K562 (cell line): ENCODE measurements around the gene C1QTNF3. TPM values are rescaled to one million over a fixed set of nuclear protein-coding genes. Genes with fewer than 3 reads are reported as not detected.

Experiments used
- ATAC-seq: fragments of 200-7000 bp; cut with Tn5 transposase; 3 replicates; pipeline ENCODE4 v1.9.1; 2020; ENCODE audit warnings: moderate library complexity
- BruUV-seq: library from RNA; stranded (reverse); fragments of 400-500 nt; replicated peaks from 2 replicates; lab custom pipeline; 2021; lab: Mats Ljungman, UMichigan
- CTCF ChIA-PET: fragments of 300-600 bp; formaldehyde crosslinking; extraction: SDS; loops from one replicate; lab custom pipeline; 2021; ENCODE audit warnings: low intra/inter-chr PET ratio; lab: Yijun Ruan, JAX
- POLR2A ChIA-PET: fragments of 300-600, 350-650 bp; sonication (Branson Sonifier 250); formaldehyde crosslinking; extraction: SDS; loops from one replicate; lab custom pipeline; 2021; ENCODE audit warnings: antibody characterized with exemption, inconsistent platforms; lab: Yijun Ruan, JAX
- DNase-seq, 4 experiments: peaks; one replicate each; pipeline versions ENCODE4 v3.0.0 to v3.0.0-alpha.2; 2011 to 2018; ENCODE audit warnings: low spot score in 3 of 4, mixed read lengths in 3 of 4; ENCODE audit errors: extremely low read depth in 1 of 4
- FAIRE-seq: peaks from 2 replicates; lab custom pipeline; 2011; peaks lifted over from hg19 to GRCh38; lab: Jason Lieb, UNC
- H2AFZ ChIP-seq: 2 replicates; pipeline ENCODE4 v1.6.0; 2011; ENCODE audit warnings: low read depth, low read length, control low read depth, inconsistent platforms
- H3K27ac ChIP-seq: fragments of 200-600 bp; 3 replicates; pipeline ENCODE4 v1.8.0; 2011; ENCODE audit warnings: low read depth, mild to moderate bottlenecking, control low read depth, inconsistent platforms, low read length, moderate library complexity, mixed read lengths; ENCODE audit errors: extremely low read depth
- H3K27me3 ChIP-seq, 2 experiments: fragments of 300-600 bp in 1 of 2; 2 replicates in 1 of 2; 3 replicates in 1 of 2; pipeline versions ENCODE4 v1.6.0 to v1.8.0; 2011; ENCODE audit warnings: inconsistent platforms in 2 of 2, low read length in 2 of 2, mild to moderate bottlenecking in 1 of 2, mixed read lengths in 1 of 2, moderate library complexity in 1 of 2; ENCODE audit not compliant: control insufficient read depth in 2 of 2, insufficient read depth in 2 of 2
- H3K36me3 ChIP-seq: fragments of 300-600 bp; 3 replicates; pipeline ENCODE4 v1.8.0; 2011; ENCODE audit warnings: mild to moderate bottlenecking, low read length, inconsistent platforms; ENCODE audit not compliant: control insufficient read depth, insufficient read depth
- H3K4me1 ChIP-seq, 2 experiments: fragments of 200-600 bp in 1 of 2; replicated peaks in 1 of 2; 2 replicates in 1 of 2; 3 replicates in 1 of 2; pipeline versions ENCODE4 v1.5.1 to v1.8.0; 2011; ENCODE audit warnings: inconsistent platforms in 2 of 2, low read length in 2 of 2, mild to moderate bottlenecking in 1 of 2, mixed read lengths in 1 of 2, moderate library complexity in 1 of 2; ENCODE audit not compliant: control insufficient read depth in 2 of 2, insufficient read depth in 2 of 2
- H3K4me2 ChIP-seq: 2 replicates; pipeline ENCODE4 v1.6.1; 2011; ENCODE audit warnings: low read length, control low read depth, inconsistent platforms, mixed read lengths; ENCODE audit not compliant: insufficient read depth
- H3K4me3 ChIP-seq: fragments of 200-600 bp; sonication (generic), shearing (Covaris generic); 2 replicates; pipeline ENCODE4 v1.5.1; 2016; ENCODE audit warnings: control low read depth, inconsistent platforms
- H3K79me2 ChIP-seq: fragments of 200-600 bp; 3 replicates; pipeline ENCODE4 v1.8.0; 2011; ENCODE audit warnings: low read length, inconsistent platforms; ENCODE audit not compliant: control insufficient read depth, insufficient read depth
- H3K9ac ChIP-seq, 2 experiments: 2 replicates each; pipeline versions ENCODE4 v1.6.0 to v1.6.1; 2011; ENCODE audit warnings: low read depth in 2 of 2, low read length in 2 of 2, control low read depth in 1 of 2, inconsistent platforms in 1 of 2, mild to moderate bottlenecking in 1 of 2, mixed read lengths in 1 of 2; ENCODE audit not compliant: insufficient read depth in 1 of 2
- H3K9me1 ChIP-seq: one replicate; pipeline ENCODE4 v1.6.0; 2011; ENCODE audit warnings: inconsistent platforms, mild to moderate bottlenecking, low read length, moderate library complexity; ENCODE audit not compliant: control insufficient read depth, insufficient read depth
- H3K9me3 ChIP-seq: replicated peaks from 2 replicates; pipeline ENCODE4 v1.5.1; 2011; ENCODE audit warnings: low read depth, low read length, inconsistent platforms; ENCODE audit not compliant: control insufficient read depth, insufficient read depth
- H4K20me1 ChIP-seq: replicated peaks from 2 replicates; pipeline ENCODE4 v1.6.1; 2011; ENCODE audit warnings: low read length, inconsistent platforms, mixed read lengths; ENCODE audit not compliant: control insufficient read depth, insufficient read depth
- KLF16 ChIP-seq: IDR thresholded peaks from 2 replicates; pipeline ENCODE4 v1.6.1; 2016; ENCODE audit warnings: antibody characterized with exemption
- MAFK ChIP-seq: IDR thresholded peaks from 2 replicates; pipeline ENCODE4 v1.6.1; 2011; ENCODE audit warnings: low read length, improper control_type of control experiment
- MEF2A ChIP-seq: IDR thresholded peaks from 2 replicates; pipeline ENCODE4 v1.6.1; 2011; ENCODE audit warnings: low read depth, mild to moderate bottlenecking, low read length, moderate library complexity; ENCODE audit not compliant: control insufficient read depth
- MLLT1 ChIP-seq, 2 experiments: fragments of 450-650 bp; IDR thresholded peaks; 2 replicates each; pipeline ENCODE4 v1.6.1; 2016
- RBM25 ChIP-seq: fragments of 200-400 bp; formaldehyde crosslinking; IDR thresholded peaks from 2 replicates; pipeline ENCODE4 v1.6.1; 2018; ENCODE audit warnings: low read length, low read depth, moderate library complexity; ENCODE audit not compliant: severe bottlenecking
- STAG1 ChIP-seq: sonication (generic); formaldehyde crosslinking; IDR thresholded peaks from 2 replicates; pipeline ENCODE4 v1.5.0; 2020; ENCODE audit warnings: missing genetic modification reagents, borderline replicate concordance
- TRIM28 ChIP-seq: fragments of 450-650 bp; IDR thresholded peaks from 2 replicates; pipeline ENCODE4 v1.6.1; 2017
- ZNF121 ChIP-seq: sonication (generic); formaldehyde crosslinking; conservative IDR thresholded peaks from 2 replicates; pipeline ENCODE4 v1.8.0; 2022; ENCODE audit warnings: missing genetic modification reagents
- ZNF707 ChIP-seq: fragments of 250-450 bp; sonication (Bioruptor Pico); conservative IDR thresholded peaks from 2 replicates; pipeline ENCODE4 v1.8.0; 2022; ENCODE audit warnings: inconsistent platforms, mild to moderate bottlenecking, moderate library complexity
- WGBS: fragments of 100-300 bp; shearing (Covaris generic); methylation state at CpG from one replicate; pipeline ENCODE4 v1.1.6; 2016; ENCODE audit warnings: low coverage, mixed read lengths; ENCODE audit not compliant: insufficient coverage; ENCODE audit errors: missing lambda C conversion rate; 5-methylcytosine and 5-hydroxymethylcytosine counted together
- in situ Hi-C: fragments of 300-500 bp; cut with MboI; formaldehyde crosslinking; loops from 4 replicates; pipeline ENCODE4 v1.15.0; 2018; ENCODE audit warnings: inconsistent platforms, mixed read lengths
- intact Hi-C: fragments of 100-400 bp; cut with micrococcal nuclease; formaldehyde crosslinking; loops from 2 replicates; pipeline ENCODE4 v1.14.2; 2022
- polyA plus RNA-seq, 8 experiments: library from polyadenylated mRNA; depleted of rRNA in 4 of 8; stranded (reverse) in 5 of 8; unstranded in 3 of 8; fragments of >200 nt; fragmentation: Nextera tagmentation in 2 of 8; fragmentation: Illumina TruSeq in 1 of 8; extraction: Ambion mirVana in 2 of 8; extraction: Trizol in 1 of 8; gene quantifications; 2 replicates each; pipeline versions ENCODE4 v1.2.1 to v1.2.3, GENCODE V29; 2011 to 2014; ENCODE audit warnings: inconsistent platforms in 1 of 8, missing spikeins in 1 of 8
- total RNA-seq, 7 experiments: library from RNA; depleted of rRNA in 6 of 7; stranded (reverse); fragments of >200 nt in 6 of 7; fragmentation: Illumina TruSeq in 2 of 7; extraction: Trizol in 2 of 7; gene quantifications; 2 replicates each; pipeline versions ENCODE4 v1.2.1 to v1.2.3, GENCODE V29; 2011 to 2021; ENCODE audit warnings: low replicate concordance in 1 of 7

C1QTNF3 gene
- total and polyA plus RNA-seq, 9 of the 15 experiments (the other 6 are each of a cell fraction or from before 2014, with no cell fraction given): 0.51 to 3.3 (median 2.0) TPM

GRCh38 chr5:34009610-34010009 lies 33.4 kb downstream of the C1QTNF3 start:
- WGBS: 73% methylated on average over 1 of the region's 1 CpG
- Histone ChIP-seq H3K9ac (no peak overlapping the region), H3K9me1 (no peaks in the 10 kb centered on the region), H2AFZ (no peak overlapping the region), H3K27me3 (peaks cover 0 to 3% of the 10 kb centered on the region in 2 experiments; a peak in 1 of 5 replicates), H3K4me2 (no peak overlapping the region), H3K36me3 (no peaks in the 10 kb centered on the region; the same call in 2 of the 3 replicates), H3K4me1 (peaks cover 7 to 12% of the 10 kb centered on the region in 2 experiments; a peak in 4 of 5 replicates), H3K27ac (no peak overlapping the region), H3K79me2 (no peaks in the 10 kb centered on the region), H3K9me3 (no peaks in the 10 kb centered on the region), H3K4me3 (no peak overlapping the region), H4K20me1 (no peaks in the 10 kb centered on the region)
- intact Hi-C loops (no loop called here), in situ Hi-C loops (loop anchor here (10.0 kb wide), 1 partner anchor 435 kb away; no protein-coding TSS in a partner anchor)
- ChIA-PET CTCF (no interaction called here), POLR2A (no interaction called here)
- no peak for FAIRE-seq
- BruUV-seq: no TSS peak
- DNase-seq: no peak
- no peak for ATAC-seq
- TF ChIP-seq ZNF707 (CRISPR knock-in tag): no peak
- TF ChIP-seq MAFK: no peak
- no peak for TF ChIP-seq TRIM28
- TF ChIP-seq KLF16: no peak
- TF ChIP-seq ZNF121 (CRISPR knock-in tag): no peak
- no peak for TF ChIP-seq MLLT1 (IDR thresholded peaks at IDR 0.05)
- no peak for TF ChIP-seq RBM25
- TF ChIP-seq STAG1 (CRISPR knock-in tag): no peak
- no peak for TF ChIP-seq MEF2A
